IMR-90 (cell line): Measurements from ENCODE around the gene LYSMD2. TPM values are rescaled to one million over a fixed set of nuclear protein-coding genes. Genes with fewer than 3 reads are reported as not detected.

ENCODE experiments used
- ATAC-seq: fragments of 200-7000 bp; cut with Tn5 transposase; 2 replicates; pipeline ENCODE4 v1.9.1; 2020; ENCODE audit warnings: low read depth, mild to moderate bottlenecking, moderate library complexity
- BruUV-seq: library from RNA; stranded (reverse); fragments of 400-500 nt; replicated peaks from 2 replicates; lab custom pipeline; 2021; lab: Mats Ljungman, UMichigan
- CTCF ChIA-PET: fragments of 300-600 bp; formaldehyde crosslinking; extraction: SDS; loops from one replicate; lab custom pipeline; 2021; ENCODE audit warnings: antibody characterized with exemption; lab: Yijun Ruan, JAX
- POLR2A ChIA-PET: fragments of 300-600 bp; sonication (Branson Sonifier 250); formaldehyde crosslinking; loops from one replicate; lab custom pipeline; 2022; ENCODE audit warnings: antibody characterized with exemption; ENCODE audit not compliant: unreplicated experiment; lab: Charles Lee
- DNase-seq: peaks from one replicate; pipeline ENCODE4 v3.0.0; 2013
- H2AFZ ChIP-seq: replicated peaks from 2 replicates; pipeline ENCODE3; 2013; ENCODE audit warnings: low read length, mild to moderate bottlenecking; ENCODE audit not compliant: poor library complexity
- H2AK5ac ChIP-seq: 2 replicates; pipeline ENCODE4 v1.6.1; 2013; ENCODE audit warnings: low read depth, low read length, inconsistent platforms
- H2AK9ac ChIP-seq: replicated peaks from 2 replicates; pipeline ENCODE3; 2013; ENCODE audit warnings: mild to moderate bottlenecking, low read depth, low read length, moderate library complexity; ENCODE audit not compliant: poor library complexity
- H2BK120ac ChIP-seq: 2 replicates; pipeline ENCODE4 v1.6.1; 2013; ENCODE audit warnings: low read depth, low read length, inconsistent platforms
- H2BK15ac ChIP-seq: 3 replicates; pipeline ENCODE4 v1.6.1; 2013; ENCODE audit warnings: low read depth, low read length, inconsistent platforms
- H2BK20ac ChIP-seq: 2 replicates; pipeline ENCODE4 v1.6.1; 2013; ENCODE audit warnings: low read depth, mild to moderate bottlenecking, inconsistent platforms, low read length, moderate library complexity
- H2BK5ac ChIP-seq: 2 replicates; pipeline ENCODE4 v1.6.1; 2013; ENCODE audit warnings: mild to moderate bottlenecking, low read depth, low read length, inconsistent platforms; ENCODE audit not compliant: poor library complexity, severe bottlenecking
- H3K14ac ChIP-seq: replicated peaks from 2 replicates; pipeline ENCODE4 v1.6.1; 2013; ENCODE audit warnings: low read depth, low read length, inconsistent platforms
- H3K18ac ChIP-seq: 2 replicates; pipeline ENCODE4 v1.6.1; 2013; ENCODE audit warnings: low read depth, low read length, control low read depth
- H3K23ac ChIP-seq: 2 replicates; pipeline ENCODE4 v1.6.1; 2013; ENCODE audit warnings: low read depth, low read length, inconsistent platforms
- H3K27ac ChIP-seq: 2 replicates; pipeline ENCODE4 v1.5.1; 2013; ENCODE audit warnings: mild to moderate bottlenecking, control low read depth, low read length; ENCODE audit not compliant: insufficient read depth
- H3K27me3 ChIP-seq: 2 replicates; pipeline ENCODE4 v1.6.1; 2013; ENCODE audit warnings: low read length; ENCODE audit not compliant: control insufficient read depth, insufficient read depth
- H3K36me3 ChIP-seq: 2 replicates; pipeline ENCODE4 v1.6.1; 2013; ENCODE audit warnings: low read length, mixed read lengths; ENCODE audit not compliant: control insufficient read depth, insufficient read depth
- H3K4ac ChIP-seq: 2 replicates; pipeline ENCODE4 v1.6.1; 2013; ENCODE audit warnings: low read depth, low read length, inconsistent platforms
- H3K4me1 ChIP-seq: 2 replicates; pipeline ENCODE4 v1.6.1; 2013; ENCODE audit warnings: low read length, mixed read lengths; ENCODE audit not compliant: control insufficient read depth, insufficient read depth
- H3K4me2 ChIP-seq: 2 replicates; pipeline ENCODE4 v1.6.1; 2013; ENCODE audit warnings: low read depth, mild to moderate bottlenecking, control low read depth, low read length, moderate library complexity
- H3K4me3 ChIP-seq: 2 replicates; pipeline ENCODE4 v1.5.1; 2013; ENCODE audit warnings: low read depth, mild to moderate bottlenecking, control low read depth, low read length, moderate library complexity; ENCODE audit not compliant: insufficient read depth
- H3K56ac ChIP-seq: 2 replicates; pipeline ENCODE4 v1.6.1; 2013; ENCODE audit warnings: low read length, inconsistent platforms; ENCODE audit not compliant: insufficient read depth; ENCODE audit errors: extremely low read depth
- H3K79me1 ChIP-seq, 2 experiments: 2 replicates each; pipeline ENCODE4 v1.6.1; 2013; ENCODE audit warnings: low read length in 2 of 2, inconsistent platforms in 1 of 2, low read depth in 1 of 2
- H3K9ac ChIP-seq: 2 replicates; pipeline ENCODE4 v1.6.1; 2013; ENCODE audit warnings: low read depth, low read length, control low read depth
- H3K9me1 ChIP-seq: 2 replicates; pipeline ENCODE4 v1.6.1; 2013; ENCODE audit warnings: low read length, inconsistent platforms; ENCODE audit not compliant: insufficient read depth
- H3K9me3 ChIP-seq: 2 replicates; pipeline ENCODE4 v1.6.1; 2013; ENCODE audit warnings: low read length; ENCODE audit not compliant: control insufficient read depth, insufficient read depth
- H4K20me1 ChIP-seq: 2 replicates; pipeline ENCODE4 v1.6.1; 2013; ENCODE audit warnings: low read length, inconsistent platforms; ENCODE audit not compliant: insufficient read depth
- H4K5ac ChIP-seq: 2 replicates; pipeline ENCODE4 v1.6.1; 2013; ENCODE audit warnings: mild to moderate bottlenecking, low read depth, low read length, control low read depth
- H4K8ac ChIP-seq, 2 experiments: 2 replicates each; pipeline ENCODE4 v1.6.1; 2013; ENCODE audit warnings: low read depth in 2 of 2, low read length in 2 of 2, control low read depth in 1 of 2, inconsistent platforms in 1 of 2
- H4K91ac ChIP-seq: 2 replicates; pipeline ENCODE4 v1.6.1; 2013; ENCODE audit warnings: low read depth, low read length, inconsistent platforms; ENCODE audit not compliant: insufficient read depth
- BHLHE40 ChIP-seq: fragments of 150-350 bp; IDR thresholded peaks from 2 replicates; pipeline ENCODE4 v1.6.1; 2016; ENCODE audit warnings: mild to moderate bottlenecking, low read depth, low read length
- CEBPB ChIP-seq: IDR thresholded peaks from 2 replicates; pipeline ENCODE4 v1.6.1; 2012; ENCODE audit warnings: low read depth, low read length, improper control_type of control experiment
- CHD1 ChIP-seq: IDR thresholded peaks from 2 replicates; pipeline ENCODE4 v1.6.1; 2012; ENCODE audit warnings: low read depth, low read length, improper control_type of control experiment
- FOS ChIP-seq: fragments of 150-350 bp; IDR thresholded peaks from 2 replicates; pipeline ENCODE4 v1.6.1; 2016; ENCODE audit warnings: low read depth, low read length
- MAFK ChIP-seq: IDR thresholded peaks from 2 replicates; pipeline ENCODE4 v1.6.1; 2012; ENCODE audit warnings: low read depth, low read length, improper control_type of control experiment
- MAZ ChIP-seq: IDR thresholded peaks from 2 replicates; pipeline ENCODE4 v1.6.1; 2012; ENCODE audit warnings: low read depth, mild to moderate bottlenecking, low read length, improper control_type of control experiment, moderate library complexity, borderline replicate concordance
- MXI1 ChIP-seq: IDR thresholded peaks from 2 replicates; pipeline ENCODE4 v1.6.1; 2012; ENCODE audit warnings: low read depth, mild to moderate bottlenecking, low read length, moderate library complexity, borderline replicate concordance
- NFE2L2 ChIP-seq: fragments of 150-350 bp; IDR thresholded peaks from 2 replicates; pipeline ENCODE4 v1.6.1; 2016; ENCODE audit warnings: low read depth, mild to moderate bottlenecking, low read length
- POLR2A ChIP-seq: IDR thresholded peaks from 2 replicates; pipeline ENCODE4 v1.6.1; 2012; ENCODE audit warnings: mild to moderate bottlenecking, low read depth, low read length
- RAD21 ChIP-seq: IDR thresholded peaks from 2 replicates; pipeline ENCODE4 v1.6.1; 2012; ENCODE audit warnings: low read length, improper control_type of control experiment
- RCOR1 ChIP-seq: IDR thresholded peaks from 2 replicates; pipeline ENCODE4 v1.6.1; 2012; ENCODE audit warnings: mild to moderate bottlenecking, low read length, improper control_type of control experiment; ENCODE audit not compliant: insufficient replicate concordance
- RFX5 ChIP-seq: IDR thresholded peaks from 2 replicates; pipeline ENCODE4 v1.8.0; 2012; ENCODE audit warnings: low read depth, mild to moderate bottlenecking, low read length, moderate library complexity
- SMC3 ChIP-seq: fragments of 150-350 bp; IDR thresholded peaks from 2 replicates; pipeline ENCODE4 v1.6.1; 2016; ENCODE audit warnings: low read depth, mild to moderate bottlenecking, antibody characterized with exemption, low read length, moderate library complexity
- WGBS, 2 experiments: methylation state at CpG; one replicate each; pipeline versions ENCODE4 v1.1.5 to v1.1.7; 2013; ENCODE audit warnings: missing lambda C conversion rate in 2 of 2; ENCODE audit not compliant: insufficient read length in 1 of 2; ENCODE audit errors: extremely low coverage in 2 of 2; 5-methylcytosine and 5-hydroxymethylcytosine counted together
- dilution Hi-C: fragments of 300-500 bp; cut with HindIII; formaldehyde crosslinking; loops from one replicate; pipeline ENCODE4 v1.14.3; 2018; ENCODE audit warnings: low sequenced_read_pairs; ENCODE audit not compliant: unreplicated experiment
- in situ Hi-C: fragments of 300-500 bp; cut with MboI; formaldehyde crosslinking; loops from 3 replicates; pipeline ENCODE4 v1.14.3; 2019; ENCODE audit warnings: low sequenced_read_pairs, inconsistent platforms, mixed read lengths
- intact Hi-C: fragments of 100-400 bp; cut with micrococcal nuclease; formaldehyde crosslinking; loops from 2 replicates; pipeline ENCODE4 v1.10.0; 2022
- polyA plus RNA-seq, 3 experiments: library from polyadenylated mRNA; depleted of rRNA; stranded (reverse); fragments of >200 nt; gene quantifications; 2 replicates each; pipeline ENCODE4 v1.2.3, GENCODE V29; 2012; ENCODE audit warnings: low replicate concordance in 1 of 3
- total RNA-seq: library from RNA; depleted of rRNA; stranded (reverse); fragments of >200 nt; gene quantifications from 2 replicates; pipeline ENCODE4 v1.2.3, GENCODE V29; 2012
- TF ChIP-seq, protein P1 (sequence below): fragments of 150-350 bp; IDR thresholded peaks from 2 replicates; pipeline ENCODE4 v1.6.1; 2017; ENCODE audit warnings: mild to moderate bottlenecking, antibody characterized with exemption, low read length, low read depth
- TF ChIP-seq, protein P2 (sequence below): fragments of 150-350 bp; IDR thresholded peaks from 2 replicates; pipeline ENCODE4 v1.6.1; 2016; ENCODE audit warnings: low read depth, mild to moderate bottlenecking, low read length, moderate library complexity, borderline replicate concordance

The LYSMD2 gene
- total and polyA plus RNA-seq, 2 of the 4 experiments (the other 2 are of a cell fraction) = 5.9 to 6.0 TPM

DNA sequence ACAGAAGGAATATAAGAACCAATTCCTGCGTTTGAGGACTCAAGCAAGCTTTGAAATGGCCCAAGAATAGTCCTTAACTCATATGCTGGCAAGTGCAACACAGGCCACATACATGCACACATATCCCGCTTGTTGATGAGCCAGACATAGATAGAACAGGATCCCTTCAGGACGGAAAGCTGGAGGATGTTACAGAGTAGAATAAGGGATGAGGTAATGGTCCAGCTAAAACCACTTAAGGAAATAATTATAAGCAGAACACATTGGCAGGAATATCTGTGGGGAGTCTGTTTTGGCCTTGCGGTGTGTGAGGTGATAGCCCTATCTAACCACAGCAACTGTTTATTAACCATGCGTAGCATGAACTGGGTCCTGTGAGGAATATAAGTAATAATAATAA lies 31.2 kb downstream of the LYSMD2 start:
- Histone ChIP-seq H3K14ac (no peak overlapping the region), H4K5ac (no peak overlapping the region), H3K9ac (no peak overlapping the region), H2AFZ (no peak overlapping the region), H3K79me1 (no peaks in the 10 kb centered on the region), H3K4me1 (no peaks in the 10 kb centered on the region), H3K9me1 (no peaks in the 10 kb centered on the region; the same call in 1 of the 2 replicates), H2BK5ac (no peak overlapping the region), H2BK15ac (no peak overlapping the region), H3K4ac (no peak overlapping the region), H2BK120ac (no peak overlapping the region), H3K4me2 (no peak overlapping the region), H3K27ac (no peak overlapping the region), H4K8ac (no peak overlapping the region), H3K23ac (no peak overlapping the region), H2AK5ac (no peak overlapping the region), H4K20me1 (no peaks in the 10 kb centered on the region), H2AK9ac (no peak overlapping the region), H2BK20ac (no peak overlapping the region), H3K4me3 (no peak overlapping the region), H3K56ac (no peak overlapping the region), H3K27me3 (peaks cover 6% of the 10 kb centered on the region), H3K18ac (no peak overlapping the region), H4K91ac (no peak overlapping the region), H3K36me3 (no peaks in the 10 kb centered on the region), H3K9me3 (no peaks in the 10 kb centered on the region)
- TF ChIP-seq, protein P1, sequence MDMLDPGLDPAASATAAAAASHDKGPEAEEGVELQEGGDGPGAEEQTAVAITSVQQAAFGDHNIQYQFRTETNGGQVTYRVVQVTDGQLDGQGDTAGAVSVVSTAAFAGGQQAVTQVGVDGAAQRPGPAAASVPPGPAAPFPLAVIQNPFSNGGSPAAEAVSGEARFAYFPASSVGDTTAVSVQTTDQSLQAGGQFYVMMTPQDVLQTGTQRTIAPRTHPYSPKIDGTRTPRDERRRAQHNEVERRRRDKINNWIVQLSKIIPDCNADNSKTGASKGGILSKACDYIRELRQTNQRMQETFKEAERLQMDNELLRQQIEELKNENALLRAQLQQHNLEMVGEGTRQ = no peak
- TF ChIP-seq NFE2L2 = no peak
- no peak for TF ChIP-seq CHD1
- no peak for TF ChIP-seq CEBPB
- TF ChIP-seq BHLHE40 = no peak
- TF ChIP-seq FOS = no peak
- no peak for TF ChIP-seq SMC3
- no peak for TF ChIP-seq MXI1
- no peak for TF ChIP-seq MAZ
- no peak for TF ChIP-seq POLR2A
- no peak for TF ChIP-seq RAD21
- TF ChIP-seq RCOR1 = no peak
- TF ChIP-seq MAFK = no peak
- TF ChIP-seq, protein P2, sequence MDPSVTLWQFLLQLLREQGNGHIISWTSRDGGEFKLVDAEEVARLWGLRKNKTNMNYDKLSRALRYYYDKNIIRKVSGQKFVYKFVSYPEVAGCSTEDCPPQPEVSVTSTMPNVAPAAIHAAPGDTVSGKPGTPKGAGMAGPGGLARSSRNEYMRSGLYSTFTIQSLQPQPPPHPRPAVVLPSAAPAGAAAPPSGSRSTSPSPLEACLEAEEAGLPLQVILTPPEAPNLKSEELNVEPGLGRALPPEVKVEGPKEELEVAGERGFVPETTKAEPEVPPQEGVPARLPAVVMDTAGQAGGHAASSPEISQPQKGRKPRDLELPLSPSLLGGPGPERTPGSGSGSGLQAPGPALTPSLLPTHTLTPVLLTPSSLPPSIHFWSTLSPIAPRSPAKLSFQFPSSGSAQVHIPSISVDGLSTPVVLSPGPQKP = no peak
- TF ChIP-seq RFX5 = no peak
- 80% methylated on average over 1 of the region's 5 CpGs; no CpG with 5 or more reads in 1 of the 2 experiments for WGBS, 2 experiments
- ATAC-seq = no peak
- no TSS peak for BruUV-seq
- CTCF ChIA-PET = no interaction called here
- in situ Hi-C loops (no loop called here), dilution Hi-C loops (no loop called here), intact Hi-C loops (no loop called here)
- DNase-seq = no peak
- POLR2A ChIA-PET = no interaction called here
